GM12892 (cell line): ENCODE measurements around the gene PIMREG.

Experiments
- POLR2A ChIP-seq: IDR thresholded peaks from 2 replicates; pipeline ENCODE4 v1.6.1; 2011; ENCODE audit warnings: low read depth, low read length, control low read depth
- POLR2AphosphoS5 ChIP-seq: IDR thresholded peaks from 2 replicates; pipeline ENCODE4 v1.6.1; 2011; ENCODE audit warnings: low read depth, low read length, control low read depth

DNA sequence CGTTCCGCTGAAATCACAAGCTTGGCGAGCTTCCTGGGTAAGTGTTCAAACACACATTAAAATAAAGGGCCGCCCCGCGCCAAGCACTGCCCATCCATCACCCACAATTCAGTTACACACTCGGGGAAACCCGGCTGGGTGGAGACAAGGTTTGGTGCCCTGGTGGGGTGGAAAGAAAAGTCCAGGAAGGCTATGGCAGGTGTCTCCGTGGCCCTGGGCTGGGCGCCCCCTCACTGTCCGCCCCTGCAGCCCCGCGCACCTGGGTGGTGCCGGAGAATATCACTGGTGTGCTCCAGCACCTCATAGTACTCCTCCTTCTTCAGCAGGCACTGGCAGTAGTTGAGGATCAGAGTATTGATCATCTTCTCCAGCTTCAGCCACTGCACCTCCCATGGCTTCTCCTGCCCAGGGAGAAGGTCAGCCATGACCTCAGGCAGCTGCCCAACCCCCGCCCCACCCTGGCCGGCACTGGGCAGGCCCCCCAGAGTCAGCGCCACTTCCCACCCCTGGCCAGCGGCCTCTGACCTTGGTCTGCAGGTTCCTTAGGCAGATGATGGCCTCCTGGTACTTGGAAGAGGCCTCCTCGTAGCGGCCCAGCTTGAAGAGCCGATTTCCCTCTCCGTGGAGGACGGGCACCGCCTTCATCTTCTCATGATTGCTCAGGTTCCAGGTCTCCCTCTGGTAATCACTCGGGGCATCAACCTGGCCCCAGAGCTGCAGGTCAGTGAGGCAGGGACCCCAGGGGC is 17.7 kb upstream of the PIMREG start:
- TF ChIP-seq POLR2A (no peak), POLR2AphosphoS5 (no peak)
